ENCODE measurements around the gene PPP1R10.

GRCh38 chr6:30564114-30564513 is 52.9 kb downstream of the PPP1R10 start:
- TF ChIP-seq PHF8 (CRISPR knock-in tag; IDR thresholded peaks at IDR 0.05) (no peak), ZNF432 (CRISPR knock-in tag; IDR thresholded peaks at IDR 0.05; ENCODE audit: borderline replicate concordance) (no peak), ZBTB3 (CRISPR knock-in tag; IDR thresholded peaks at IDR 0.05; ENCODE audit: borderline replicate concordance, low read depth) (no peak), CTCF (CRISPR knock-in tag; IDR thresholded peaks at IDR 0.05) (no peak), IKZF1 (IDR thresholded peaks at IDR 0.05) (no peak), ZNF510 (CRISPR knock-in tag; IDR thresholded peaks at IDR 0.05; ENCODE audit: low read depth) (no peak), EP300 (IDR thresholded peaks at IDR 0.05; ENCODE audit: low read depth in 2 of 2, low read length in 2 of 2) (no peak), EP300 (CRISPR knock-in tag; IDR thresholded peaks at IDR 0.05; ENCODE audit: borderline replicate concordance) (no peak), ZNF547 (CRISPR knock-in tag; IDR thresholded peaks at IDR 0.05) (no peak), MAX (IDR thresholded peaks at IDR 0.05) (no peak), TBL1XR1 (IDR thresholded peaks at IDR 0.05; ENCODE audit: borderline replicate concordance, low read length, partially characterized antibody) (no peak), SETDB1 (CRISPR knock-in tag; IDR thresholded peaks at IDR 0.05; ENCODE audit: borderline replicate concordance) (no peak)
